K562 (cell line): ENCODE results near the gene LIX1L. TPM values are rescaled to one million over a fixed set of nuclear protein-coding genes. Genes with fewer than 3 reads are reported as not detected.

Source experiments
- GTF2E2 ChIP-seq: fragments of 200-800 bp; sonication (Bioruptor generic); IDR thresholded peaks from 2 replicates; pipeline ENCODE4 v1.6.1; 2016; ENCODE audit warnings: missing genetic modification characterization, missing compliant biosample characterization
- LEF1 ChIP-seq: fragments of 450-650 bp; IDR thresholded peaks from 2 replicates; pipeline ENCODE4 v1.6.1; 2016; ENCODE audit warnings: mild to moderate bottlenecking
- MEF2A ChIP-seq: IDR thresholded peaks from 2 replicates; pipeline ENCODE4 v1.6.1; 2011; ENCODE audit warnings: low read depth, mild to moderate bottlenecking, low read length, moderate library complexity; ENCODE audit not compliant: control insufficient read depth
- POLR3A ChIP-seq: IDR thresholded peaks from 2 replicates; pipeline ENCODE4 v1.6.1; 2011; ENCODE audit warnings: borderline replicate concordance, mild to moderate bottlenecking, moderate library complexity; ENCODE audit not compliant: insufficient read length, insufficient read depth; ENCODE audit errors: extremely low read depth
- SNIP1 ChIP-seq: fragments of 450-650 bp; IDR thresholded peaks from 2 replicates; pipeline ENCODE4 v1.7.1; 2017; ENCODE audit warnings: low read depth, mild to moderate bottlenecking
- SREBF2 ChIP-seq: sonication (generic); formaldehyde crosslinking; IDR thresholded peaks from 2 replicates; pipeline ENCODE4 v1.4.0; 2020; ENCODE audit warnings: mild to moderate bottlenecking, missing genetic modification reagents
- TAF1 ChIP-seq: IDR thresholded peaks from 2 replicates; pipeline ENCODE4 v1.6.1; 2011; ENCODE audit warnings: mild to moderate bottlenecking, low read length, moderate library complexity; ENCODE audit not compliant: insufficient read depth, control insufficient read depth, severe bottlenecking; ENCODE audit errors: extremely low read depth
- TOE1 ChIP-seq, 2 experiments: fragments of 450-650 bp in 1 of 2; sonication (generic) in 1 of 2; formaldehyde crosslinking in 1 of 2; IDR thresholded peaks; 2 replicates each; pipeline versions ENCODE4 v1.7.1 to v1.8.0; 2016 to 2022; ENCODE audit warnings: borderline replicate concordance in 2 of 2, mild to moderate bottlenecking in 2 of 2, antibody characterized with exemption in 1 of 2, inconsistent platforms in 1 of 2, low read depth in 1 of 2, missing genetic modification reagents in 1 of 2, moderate library complexity in 1 of 2
- ZBED1 ChIP-seq: IDR thresholded peaks from 2 replicates; pipeline ENCODE4 v1.6.1; 2014
- ZNF124 ChIP-seq: sonication (generic); formaldehyde crosslinking; IDR thresholded peaks from 2 replicates; pipeline ENCODE4 v1.8.1; 2022; ENCODE audit warnings: missing genetic modification reagents
- ZNF76 ChIP-seq: fragments of 250-450 bp; sonication (Bioruptor Pico); IDR thresholded peaks from 2 replicates; pipeline ENCODE4 v1.4.0; 2020; ENCODE audit warnings: mild to moderate bottlenecking, moderate library complexity, borderline replicate concordance
- ZNF785 ChIP-seq: fragments of 250-450 bp; sonication (Bioruptor Pico); IDR thresholded peaks from 2 replicates; pipeline ENCODE4 v1.4.0; 2020; ENCODE audit warnings: mild to moderate bottlenecking
- polyA plus RNA-seq, 8 experiments: library from polyadenylated mRNA; depleted of rRNA in 4 of 8; stranded (reverse) in 5 of 8; unstranded in 3 of 8; fragments of >200 nt; fragmentation: Nextera tagmentation in 2 of 8; fragmentation: Illumina TruSeq in 1 of 8; extraction: Ambion mirVana in 2 of 8; extraction: Trizol in 1 of 8; gene quantifications; 2 replicates each; pipeline versions ENCODE4 v1.2.1 to v1.2.3, GENCODE V29; 2011 to 2014; ENCODE audit warnings: inconsistent platforms in 1 of 8, missing spikeins in 1 of 8
- total RNA-seq, 7 experiments: library from RNA; depleted of rRNA in 6 of 7; stranded (reverse); fragments of >200 nt in 6 of 7; fragmentation: Illumina TruSeq in 2 of 7; extraction: Trizol in 2 of 7; gene quantifications; 2 replicates each; pipeline versions ENCODE4 v1.2.1 to v1.2.3, GENCODE V29; 2011 to 2021; ENCODE audit warnings: low replicate concordance in 1 of 7
- TF ChIP-seq, protein P1 (sequence below): fragments of 450-650 bp; conservative IDR thresholded peaks from 2 replicates; pipeline ENCODE4 v1.6.1; 2016; ENCODE audit warnings: missing genetic modification characterization, low read depth, mild to moderate bottlenecking, control low read depth, missing compliant biosample characterization
- TF ChIP-seq, protein P2 (sequence below): sonication (generic); formaldehyde crosslinking; IDR thresholded peaks from 2 replicates; pipeline ENCODE4 v1.8.0; 2022; ENCODE audit warnings: mild to moderate bottlenecking, low read depth, missing genetic modification reagents
- TF ChIP-seq, protein P3 (sequence below): sonication (generic); formaldehyde crosslinking; IDR thresholded peaks from 2 replicates; pipeline ENCODE4 v1.8.1; 2023; ENCODE audit warnings: mild to moderate bottlenecking, missing genetic modification reagents
- TF ChIP-seq, protein P4 (sequence below): fragments of 450-650 bp; IDR thresholded peaks from 2 replicates; pipeline ENCODE4 v1.6.1; 2017; ENCODE audit warnings: antibody characterized with exemption
- TF ChIP-seq, protein P5 (sequence below): fragments of 250-450 bp; sonication (Bioruptor Pico); IDR thresholded peaks from 2 replicates; pipeline ENCODE4 v1.8.0; 2021; ENCODE audit warnings: mild to moderate bottlenecking, moderate library complexity
- TF ChIP-seq, protein P6 (sequence below): fragments of 250-450 bp; sonication (Bioruptor Pico); IDR thresholded peaks from 2 replicates; pipeline ENCODE4 v1.4.0; 2020; ENCODE audit warnings: mild to moderate bottlenecking

LIX1L gene
- total and polyA plus RNA-seq, 9 of the 15 experiments (the other 6 are each of a cell fraction or from before 2014, with no cell fraction given) = 4.6 to 26.5 (median 12.5) TPM

DNA sequence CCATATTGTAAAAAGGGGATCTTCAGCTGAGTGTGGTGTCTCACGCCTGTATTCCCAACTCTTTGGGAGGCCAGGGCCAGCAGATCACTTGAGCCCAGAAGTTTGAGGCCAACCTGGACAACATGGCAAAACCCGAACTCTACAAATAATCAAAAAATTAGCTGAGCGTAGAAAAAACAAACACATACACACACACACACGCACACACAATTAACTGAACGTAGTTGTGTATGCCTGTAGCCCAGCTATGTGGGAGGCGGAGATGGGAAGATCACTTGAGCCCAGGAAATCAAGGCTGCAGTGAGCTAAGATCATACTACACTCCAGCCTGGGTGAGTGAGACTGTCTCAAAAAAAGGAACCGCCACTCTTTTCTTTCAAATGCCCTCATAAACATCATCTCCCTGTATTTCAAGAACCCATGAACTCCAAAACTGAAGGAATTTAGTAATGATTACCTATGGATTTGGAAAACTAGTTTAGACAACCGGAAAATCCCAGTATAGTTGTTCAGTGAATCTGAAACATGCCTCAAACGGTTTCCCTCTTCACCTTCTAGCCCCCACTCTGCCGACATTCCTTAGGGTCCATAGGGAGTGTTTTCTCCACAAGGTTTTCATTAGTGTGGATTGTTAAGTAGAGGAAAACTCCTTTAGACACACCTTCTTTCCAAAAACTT is 34.1 kb upstream of the LIX1L start (continued):
- TF ChIP-seq, protein P1, sequence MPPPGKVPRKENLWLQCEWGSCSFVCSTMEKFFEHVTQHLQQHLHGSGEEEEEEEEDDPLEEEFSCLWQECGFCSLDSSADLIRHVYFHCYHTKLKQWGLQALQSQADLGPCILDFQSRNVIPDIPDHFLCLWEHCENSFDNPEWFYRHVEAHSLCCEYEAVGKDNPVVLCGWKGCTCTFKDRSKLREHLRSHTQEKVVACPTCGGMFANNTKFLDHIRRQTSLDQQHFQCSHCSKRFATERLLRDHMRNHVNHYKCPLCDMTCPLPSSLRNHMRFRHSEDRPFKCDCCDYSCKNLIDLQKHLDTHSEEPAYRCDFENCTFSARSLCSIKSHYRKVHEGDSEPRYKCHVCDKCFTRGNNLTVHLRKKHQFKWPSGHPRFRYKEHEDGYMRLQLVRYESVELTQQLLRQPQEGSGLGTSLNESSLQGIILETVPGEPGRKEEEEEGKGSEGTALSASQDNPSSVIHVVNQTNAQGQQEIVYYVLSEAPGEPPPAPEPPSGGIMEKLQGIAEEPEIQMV (tag) = no peak
- TF ChIP-seq, protein P2, sequence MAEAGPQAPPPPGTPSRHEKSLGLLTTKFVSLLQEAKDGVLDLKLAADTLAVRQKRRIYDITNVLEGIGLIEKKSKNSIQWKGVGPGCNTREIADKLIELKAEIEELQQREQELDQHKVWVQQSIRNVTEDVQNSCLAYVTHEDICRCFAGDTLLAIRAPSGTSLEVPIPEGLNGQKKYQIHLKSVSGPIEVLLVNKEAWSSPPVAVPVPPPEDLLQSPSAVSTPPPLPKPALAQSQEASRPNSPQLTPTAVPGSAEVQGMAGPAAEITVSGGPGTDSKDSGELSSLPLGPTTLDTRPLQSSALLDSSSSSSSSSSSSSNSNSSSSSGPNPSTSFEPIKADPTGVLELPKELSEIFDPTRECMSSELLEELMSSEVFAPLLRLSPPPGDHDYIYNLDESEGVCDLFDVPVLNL = no peak
- no peak for TF ChIP-seq LEF1
- TF ChIP-seq ZNF76 (CRISPR knock-in tag) = no peak
- TF ChIP-seq TOE1 (IDR thresholded peaks at IDR 0.05; ENCODE audit: borderline replicate concordance) = no peak; the same call in none of the 2 replicates
- TF ChIP-seq TOE1 (CRISPR knock-in tag; IDR thresholded peaks at IDR 0.05; ENCODE audit: borderline replicate concordance, low read depth) = no peak
- TF ChIP-seq GTF2E2 (tag) = no peak
- TF ChIP-seq, protein P3, sequence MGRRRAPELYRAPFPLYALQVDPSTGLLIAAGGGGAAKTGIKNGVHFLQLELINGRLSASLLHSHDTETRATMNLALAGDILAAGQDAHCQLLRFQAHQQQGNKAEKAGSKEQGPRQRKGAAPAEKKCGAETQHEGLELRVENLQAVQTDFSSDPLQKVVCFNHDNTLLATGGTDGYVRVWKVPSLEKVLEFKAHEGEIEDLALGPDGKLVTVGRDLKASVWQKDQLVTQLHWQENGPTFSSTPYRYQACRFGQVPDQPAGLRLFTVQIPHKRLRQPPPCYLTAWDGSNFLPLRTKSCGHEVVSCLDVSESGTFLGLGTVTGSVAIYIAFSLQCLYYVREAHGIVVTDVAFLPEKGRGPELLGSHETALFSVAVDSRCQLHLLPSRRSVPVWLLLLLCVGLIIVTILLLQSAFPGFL (CRISPR knock-in tag) = no peak
- peak; percentile 98 for TF ChIP-seq ZBED1
- no peak for TF ChIP-seq SNIP1
- TF ChIP-seq, protein P4, sequence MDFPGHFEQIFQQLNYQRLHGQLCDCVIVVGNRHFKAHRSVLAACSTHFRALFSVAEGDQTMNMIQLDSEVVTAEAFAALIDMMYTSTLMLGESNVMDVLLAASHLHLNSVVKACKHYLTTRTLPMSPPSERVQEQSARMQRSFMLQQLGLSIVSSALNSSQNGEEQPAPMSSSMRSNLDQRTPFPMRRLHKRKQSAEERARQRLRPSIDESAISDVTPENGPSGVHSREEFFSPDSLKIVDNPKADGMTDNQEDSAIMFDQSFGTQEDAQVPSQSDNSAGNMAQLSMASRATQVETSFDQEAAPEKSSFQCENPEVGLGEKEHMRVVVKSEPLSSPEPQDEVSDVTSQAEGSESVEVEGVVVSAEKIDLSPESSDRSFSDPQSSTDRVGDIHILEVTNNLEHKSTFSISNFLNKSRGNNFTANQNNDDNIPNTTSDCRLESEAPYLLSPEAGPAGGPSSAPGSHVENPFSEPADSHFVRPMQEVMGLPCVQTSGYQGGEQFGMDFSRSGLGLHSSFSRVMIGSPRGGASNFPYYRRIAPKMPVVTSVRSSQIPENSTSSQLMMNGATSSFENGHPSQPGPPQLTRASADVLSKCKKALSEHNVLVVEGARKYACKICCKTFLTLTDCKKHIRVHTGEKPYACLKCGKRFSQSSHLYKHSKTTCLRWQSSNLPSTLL = no peak
- TF ChIP-seq, protein P5, sequence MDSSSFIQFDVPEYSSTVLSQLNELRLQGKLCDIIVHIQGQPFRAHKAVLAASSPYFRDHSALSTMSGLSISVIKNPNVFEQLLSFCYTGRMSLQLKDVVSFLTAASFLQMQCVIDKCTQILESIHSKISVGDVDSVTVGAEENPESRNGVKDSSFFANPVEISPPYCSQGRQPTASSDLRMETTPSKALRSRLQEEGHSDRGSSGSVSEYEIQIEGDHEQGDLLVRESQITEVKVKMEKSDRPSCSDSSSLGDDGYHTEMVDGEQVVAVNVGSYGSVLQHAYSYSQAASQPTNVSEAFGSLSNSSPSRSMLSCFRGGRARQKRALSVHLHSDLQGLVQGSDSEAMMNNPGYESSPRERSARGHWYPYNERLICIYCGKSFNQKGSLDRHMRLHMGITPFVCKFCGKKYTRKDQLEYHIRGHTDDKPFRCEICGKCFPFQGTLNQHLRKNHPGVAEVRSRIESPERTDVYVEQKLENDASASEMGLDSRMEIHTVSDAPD (CRISPR knock-in tag) = no peak
- TF ChIP-seq, protein P6, sequence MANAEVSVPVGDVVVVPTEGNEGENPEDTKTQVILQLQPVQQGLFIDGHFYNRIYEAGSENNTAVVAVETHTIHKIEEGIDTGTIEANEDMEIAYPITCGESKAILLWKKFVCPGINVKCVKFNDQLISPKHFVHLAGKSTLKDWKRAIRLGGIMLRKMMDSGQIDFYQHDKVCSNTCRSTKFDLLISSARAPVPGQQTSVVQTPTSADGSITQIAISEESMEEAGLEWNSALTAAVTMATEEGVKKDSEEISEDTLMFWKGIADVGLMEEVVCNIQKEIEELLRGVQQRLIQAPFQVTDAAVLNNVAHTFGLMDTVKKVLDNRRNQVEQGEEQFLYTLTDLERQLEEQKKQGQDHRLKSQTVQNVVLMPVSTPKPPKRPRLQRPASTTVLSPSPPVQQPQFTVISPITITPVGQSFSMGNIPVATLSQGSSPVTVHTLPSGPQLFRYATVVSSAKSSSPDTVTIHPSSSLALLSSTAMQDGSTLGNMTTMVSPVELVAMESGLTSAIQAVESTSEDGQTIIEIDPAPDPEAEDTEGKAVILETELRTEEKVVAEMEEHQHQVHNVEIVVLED (CRISPR knock-in tag) = no peak
- TF ChIP-seq MEF2A = no peak
- peak; percentile 55 for TF ChIP-seq TAF1
- no peak for TF ChIP-seq SREBF2 (CRISPR knock-in tag)
- TF ChIP-seq POLR3A = no peak
- TF ChIP-seq ZNF785 (CRISPR knock-in tag) = no peak
- TF ChIP-seq ZNF124 = no peak
